ENCODE measurements around the gene ZBTB40. TPM values are rescaled to one million over a fixed set of nuclear protein-coding genes. Genes with fewer than 3 reads are reported as not detected.

The ZBTB40 gene
- total and polyA plus RNA-seq, 10 of the 15 experiments (the other 5 are each of a cell fraction or from before 2014, with no cell fraction given), result 1.9 to 14.4 (median 9.0) TPM

- TF ChIP-seq SMC3 (IDR thresholded peaks at IDR 0.05; ENCODE audit: borderline replicate concordance, low read length), result peak; percentile 87
- peak; percentile 59 to 85 (median 73) for TF ChIP-seq CTCF (IDR thresholded peaks at IDR 0.05 in 2 of 3, conservative IDR thresholded peaks at IDR 0.05 in 1 of 3; ENCODE audit: control insufficient read depth in 2 of 3, extremely low read depth in 1 of 3, insufficient read depth in 1 of 3, low read depth in 3 of 3, low read length in 3 of 3)
- no peak for TF ChIP-seq POU2F2 (IDR thresholded peaks at IDR 0.05; ENCODE audit: borderline replicate concordance, low read depth, low read length)
- no peak for TF ChIP-seq ASH2L (IDR thresholded peaks at IDR 0.05; ENCODE audit: borderline replicate concordance, low read depth)
- TF ChIP-seq RAD21 (IDR thresholded peaks at IDR 0.05; ENCODE audit: insufficient read depth, low read depth, low read length), result peak; percentile 91
- TF ChIP-seq YY1 (IDR thresholded peaks at IDR 0.05; ENCODE audit: low read depth, low read length), result 0 out of 2 replicates have a peak, but pooled peaks have one; percentile 22
- Histone ChIP-seq H3K9me3 (replicated peaks; ENCODE audit: control insufficient read depth, insufficient read depth, low read length) (no peaks in the 10 kb centered on the region), H3K4me1 (ENCODE audit: control insufficient read depth, insufficient read depth, low read length) (peaks cover 8% of the 10 kb centered on the region), H3K79me2 (ENCODE audit: control insufficient read depth, insufficient read depth, low read length) (no peaks in the 10 kb centered on the region), H3K4me2 (ENCODE audit: control insufficient read depth, insufficient read depth) (no peak overlapping the region), H4K20me1 (ENCODE audit: control insufficient read depth, insufficient read depth) (no peaks in the 10 kb centered on the region), H3K27me3 (replicated peaks in 1 of 2; ENCODE audit: control insufficient read depth in 2 of 2, insufficient read depth in 2 of 2, low read length in 1 of 2) (no peaks in the 10 kb centered on the region), H3K36me3 (ENCODE audit: control insufficient read depth in 2 of 2, insufficient read depth in 2 of 2, low read length in 1 of 2) (no peaks in the 10 kb centered on the region), H3K27ac (ENCODE audit: control insufficient read depth, insufficient read depth) (no peak overlapping the region), H3K9ac (ENCODE audit: control insufficient read depth, insufficient read depth, low read length) (no peak overlapping the region), H2AFZ (ENCODE audit: control insufficient read depth, low read depth, low read length) (no peak overlapping the region), H3K4me3 (no peak overlapping the region)
- CTCF ChIA-PET, result interaction anchor here (0.6 to 7.7 kb wide), 11 partner anchors 11 to 984 kb away, joined by 3 to 77 read pairs (median 4); partner anchors contain the start of genes C1QA and C1QC
- DNase-seq (ENCODE audit: low read depth, low spot score) (no peak), ATAC-seq (peak; percentile 93), FAIRE-seq (no peak)
- WGBS (ENCODE audit: insufficient coverage, insufficient replicate concordance, low lambda C conversion rate, missing lambda C conversion rate), result 34% methylated on average over 14 of the region's 15 CpGs
- SMC1A ChIA-PET (ENCODE audit: uncharacterized antibody, unreplicated experiment), result interaction anchor here (1.1 to 2.4 kb wide), 6 partner anchors 16 to 225 kb away, joined by 3 to 14 read pairs (median 4); no protein-coding TSS in a partner anchor
- POLR2A ChIA-PET, result no interaction called here
- intact Hi-C loops (cut with micrococcal nuclease; ENCODE audit: unreplicated experiment) (loop anchor here (1.0 kb wide), 1 partner anchor 222 kb away; no protein-coding TSS in a partner anchor), in situ Hi-C loops (cut with MboI) (no loop called here)
- RAD21 ChIA-PET (ENCODE audit: unreplicated experiment), result interaction anchor here (0.7 to 1.2 kb wide), 5 partner anchors 12 to 543 kb away, joined by 3 to 4 read pairs (median 3); no protein-coding TSS in a partner anchor
- no TSS peak for BruUV-seq (replicated peaks)
Observed at GRCh38 chr1:22420455-22421053, 31.1 kb upstream of the ZBTB40 start.

Measured in GM12878 (cell line).